Breast epithelium (tissue), 4 donors: ENCODE measurements around the gene PPP1R3A. TPM values are rescaled to one million over a fixed set of nuclear protein-coding genes. Genes with fewer than 3 reads are reported as not detected.

Source experiments
- DNase-seq, 2 donors: peaks; one replicate each; pipeline ENCODE4 v3.0.0-alpha.2; 2019; ENCODE audit warnings: low spot score in 2 of 2
- H3K27ac ChIP-seq, 2 donors: fragments of 200-600 bp; sonication (generic) in 1 of 2; one replicate each; pipeline ENCODE4 v1.5.1; 2016 to 2019; ENCODE audit warnings: mild to moderate bottlenecking in 1 of 2
- H3K27me3 ChIP-seq, 2 donors: fragments of 200-600 bp; sonication (generic) in 1 of 2; one replicate each; pipeline versions ENCODE4 v1.5.1 to v1.6.0; 2017 to 2019; ENCODE audit warnings: control low read depth in 1 of 2, mild to moderate bottlenecking in 1 of 2
- H3K36me3 ChIP-seq: fragments of 200-600 bp; one replicate; pipeline ENCODE4 v1.5.1; 2019
- H3K4me1 ChIP-seq, 2 donors: fragments of 200-600 bp; sonication (generic); one replicate each; pipeline ENCODE4 v1.5.1; 2016 to 2019; ENCODE audit warnings: control low read depth in 1 of 2
- H3K4me3 ChIP-seq, 3 donors: fragments of 200-600 bp; sonication (generic); 1 replicate in 2 of 3; 2 replicates in 1 of 3; pipeline ENCODE4 v1.5.1; 2016 to 2019; ENCODE audit warnings: mild to moderate bottlenecking in 3 of 3, moderate library complexity in 2 of 3
- H3K9me3 ChIP-seq, 2 donors: fragments of 200-600 bp; sonication (generic) in 1 of 2; one replicate each; pipeline ENCODE4 v1.5.1; 2016 to 2019; ENCODE audit warnings: control low read depth in 1 of 2
- CTCF ChIP-seq, 3 donors: fragments of 450-650 bp; IDR thresholded peaks; one replicate each; pipeline ENCODE4 v1.5.1; 2016 to 2017; ENCODE audit warnings: antibody characterized with exemption in 3 of 3, mild to moderate bottlenecking in 3 of 3, moderate library complexity in 3 of 3
- POLR2A ChIP-seq: fragments of 450-650 bp; IDR thresholded peaks from one replicate; pipeline ENCODE4 v1.6.1; 2016; ENCODE audit warnings: antibody characterized with exemption, mild to moderate bottlenecking, moderate library complexity
- POLR2AphosphoS5 ChIP-seq, 3 donors: sonication (generic); formaldehyde crosslinking; IDR thresholded peaks; one replicate each; pipeline ENCODE4 v1.6.1; 2017; ENCODE audit warnings: antibody characterized with exemption in 3 of 3
- intact Hi-C: fragments of 100-400 bp; cut with DNase I; formaldehyde crosslinking; loops from one replicate; pipeline ENCODE4 v1.15.1; 2023; ENCODE audit warnings: low total_unique reads
- total RNA-seq, 3 donors: library from RNA; depleted of rRNA; stranded (reverse); fragments of >200 nt; gene quantifications; one replicate each; pipeline ENCODE4 v1.1.0, GENCODE V29; 2016

Gene PPP1R3A
- total RNA-seq, 3 donors from 2014 or later: not detected

- intact Hi-C loops: no loop called here
- Histone ChIP-seq H3K27me3 (no peaks in the 10 kb centered on the region), H3K9me3 (no peaks in the 10 kb centered on the region), H3K36me3 (no peaks in the 10 kb centered on the region), H3K27ac (no peak overlapping the region), H3K4me1 (no peaks in the 10 kb centered on the region), H3K4me3 (no peak overlapping the region)
- no peak for TF ChIP-seq POLR2AphosphoS5 (IDR thresholded peaks at IDR 0.05)
- TF ChIP-seq CTCF (IDR thresholded peaks at IDR 0.05): no peak
- TF ChIP-seq POLR2A: no peak
- DNase-seq: no peak
Measured at GRCh38 chr7:113891031-113891350, 27.8 kb downstream of the PPP1R3A start.

- no peaks in the 10 kb centered on the region for H3K36me3 ChIP-seq
- H3K4me1 ChIP-seq: no peaks in the 10 kb centered on the region
- TF ChIP-seq POLR2A (no peak), CTCF (IDR thresholded peaks at IDR 0.05) (no peak), POLR2AphosphoS5 (IDR thresholded peaks at IDR 0.05) (no peak)
- H3K27me3 ChIP-seq: no peaks in the 10 kb centered on the region
- intact Hi-C loops: no loop called here
- no peaks in the 10 kb centered on the region for H3K9me3 ChIP-seq
- no peak overlapping the region for H3K27ac ChIP-seq
- DNase-seq: no peak
- no peak overlapping the region for H3K4me3 ChIP-seq
Measured at GRCh38 chr7:113890331-113891030, 28.3 kb downstream of the PPP1R3A start.

GRCh38 chr7:113883096-113883495 is 35.7 kb downstream of the PPP1R3A start:
- no peaks in the 10 kb centered on the region for H3K9me3 ChIP-seq
- intact Hi-C loops: no loop called here
- no peaks in the 10 kb centered on the region for H3K36me3 ChIP-seq
- no peaks in the 10 kb centered on the region for H3K27me3 ChIP-seq
- no peak for TF ChIP-seq POLR2A
- TF ChIP-seq POLR2AphosphoS5 (IDR thresholded peaks at IDR 0.05): no peak
- TF ChIP-seq CTCF (IDR thresholded peaks at IDR 0.05): no peak
- H3K4me3 ChIP-seq: no peak overlapping the region
- no peak for DNase-seq
- no peak overlapping the region for H3K27ac ChIP-seq
- no peaks in the 10 kb centered on the region for H3K4me1 ChIP-seq

GRCh38 chr7:113880559-113880958 is 38.2 kb downstream of the PPP1R3A start:
- Histone ChIP-seq H3K4me1 (no peaks in the 10 kb centered on the region), H3K4me3 (no peak overlapping the region), H3K9me3 (no peaks in the 10 kb centered on the region), H3K27ac (no peak overlapping the region), H3K36me3 (no peaks in the 10 kb centered on the region), H3K27me3 (no peaks in the 10 kb centered on the region)
- intact Hi-C loops: no loop called here
- TF ChIP-seq POLR2AphosphoS5 (IDR thresholded peaks at IDR 0.05) (no peak), POLR2A (no peak), CTCF (IDR thresholded peaks at IDR 0.05) (no peak)
- DNase-seq: no peak

GRCh38 chr7:113878394-113878992 is 40.3 kb downstream of the PPP1R3A start:
- H3K9me3 ChIP-seq: no peaks in the 10 kb centered on the region
- intact Hi-C loops: no loop called here
- no peaks in the 10 kb centered on the region for H3K27me3 ChIP-seq
- H3K36me3 ChIP-seq: no peaks in the 10 kb centered on the region
- no peak for DNase-seq
- no peak overlapping the region for H3K27ac ChIP-seq
- no peaks in the 10 kb centered on the region for H3K4me1 ChIP-seq
- H3K4me3 ChIP-seq: no peak overlapping the region
- TF ChIP-seq CTCF (IDR thresholded peaks at IDR 0.05) (no peak), POLR2A (no peak), POLR2AphosphoS5 (IDR thresholded peaks at IDR 0.05) (no peak)
